Mucosa of rectum (tissue), 2 donors: ENCODE data around the gene CDKAL1.
"Not testable (repeated sequence)": the region's sequence is repeated elsewhere in the genome, so short reads cannot be mapped to it uniquely, and the experiment has no call there.

ENCODE experiments used
- H3K27ac ChIP-seq, 2 donors: one replicate each; pipeline ENCODE4 v1.7.0; 2013; ENCODE audit warnings: inconsistent platforms in 2 of 2, low read depth in 2 of 2, low read length in 2 of 2
- H3K27me3 ChIP-seq, 2 donors: one replicate each; pipeline ENCODE4 v1.7.0; 2013; ENCODE audit warnings: low read length in 2 of 2; ENCODE audit not compliant: control insufficient read depth in 2 of 2, insufficient read depth in 2 of 2
- H3K36me3 ChIP-seq, 2 donors: one replicate each; pipeline ENCODE4 v1.7.0; 2013; ENCODE audit warnings: low read length in 2 of 2; ENCODE audit not compliant: control insufficient read depth in 2 of 2, insufficient read depth in 2 of 2
- H3K4me1 ChIP-seq, 2 donors: one replicate each; pipeline ENCODE4 v1.7.0; 2013; ENCODE audit warnings: low read length in 2 of 2, mild to moderate bottlenecking in 1 of 2; ENCODE audit not compliant: control insufficient read depth in 2 of 2, insufficient read depth in 2 of 2
- H3K4me3 ChIP-seq, 2 donors: one replicate each; pipeline ENCODE4 v1.7.0; 2013; ENCODE audit warnings: low read length in 2 of 2
- H3K9ac ChIP-seq, 2 donors: one replicate each; pipeline ENCODE4 v1.7.0; 2013; ENCODE audit warnings: low read length in 2 of 2, low read depth in 1 of 2, mild to moderate bottlenecking in 1 of 2
- H3K9me3 ChIP-seq, 2 donors: one replicate each; pipeline ENCODE4 v1.7.0; 2013; ENCODE audit warnings: low read length in 2 of 2; ENCODE audit not compliant: control insufficient read depth in 2 of 2
- donor health status: healthy.
- donor health status: Normal muscosa, but diverticular disease.

Gene CDKAL1

GRCh38 chr6:20831251-20831650, 297.0 kb downstream of the CDKAL1 start:
- H3K36me3 ChIP-seq: not testable (repeated sequence)

GRCh38 chr6:20833881-20834515, 299.7 kb downstream of the CDKAL1 start:
- Histone ChIP-seq H3K36me3 (no peaks in the 10 kb centered on the region), H3K9ac (no peak overlapping the region), H3K9me3 (no peaks in the 10 kb centered on the region), H3K4me1 (no peaks in the 10 kb centered on the region), H3K27ac (no peak overlapping the region), H3K4me3 (no peak overlapping the region), H3K27me3 (no peaks in the 10 kb centered on the region)

More at GRCh38 chr6:20831251-20831650, 297.0 kb downstream of the CDKAL1 start:
- H3K4me3 ChIP-seq, H3K27ac ChIP-seq, H3K27me3 ChIP-seq, H3K4me1 ChIP-seq, H3K9ac ChIP-seq, H3K9me3 ChIP-seq: not testable (repeated sequence)

GRCh38 chr6:20835315-20836010, 301.2 kb downstream of the CDKAL1 start:
- Histone ChIP-seq H3K4me3 (no peak overlapping the region), H3K9ac (no peak overlapping the region), H3K27ac (no peak overlapping the region), H3K27me3 (no peaks in the 10 kb centered on the region), H3K36me3 (no peaks in the 10 kb centered on the region), H3K9me3 (no peaks in the 10 kb centered on the region), H3K4me1 (no peaks in the 10 kb centered on the region)

GRCh38 chr6:20837189-20837588, 302.9 kb downstream of the CDKAL1 start:
- Histone ChIP-seq H3K9ac (no peak overlapping the region), H3K4me3 (no peak overlapping the region), H3K4me1 (no peaks in the 10 kb centered on the region), H3K27me3 (no peaks in the 10 kb centered on the region), H3K36me3 (no peaks in the 10 kb centered on the region), H3K27ac (no peak overlapping the region), H3K9me3 (no peaks in the 10 kb centered on the region)

- H3K36me3 ChIP-seq: no peaks in the 10 kb centered on the region
- H3K9ac ChIP-seq: no peak overlapping the region
- H3K27me3 ChIP-seq: no peaks in the 10 kb centered on the region
- H3K27ac ChIP-seq: no peak overlapping the region
- no peak overlapping the region for H3K4me3 ChIP-seq
- H3K9me3 ChIP-seq: no peaks in the 10 kb centered on the region
- no peaks in the 10 kb centered on the region for H3K4me1 ChIP-seq
Observed at GRCh38 chr6:20838113-20838512, 303.9 kb downstream of the CDKAL1 start.

- Histone ChIP-seq H3K9ac (no peak overlapping the region), H3K4me1 (no peaks in the 10 kb centered on the region), H3K27me3 (no peaks in the 10 kb centered on the region), H3K4me3 (no peak overlapping the region), H3K9me3 (no peaks in the 10 kb centered on the region), H3K27ac (no peak overlapping the region), H3K36me3 (no peaks in the 10 kb centered on the region)
Observed at GRCh38 chr6:20839630-20840029, 305.4 kb downstream of the CDKAL1 start.

GRCh38 chr6:20840675-20841074, 306.4 kb downstream of the CDKAL1 start:
- H3K4me1 ChIP-seq: no peaks in the 10 kb centered on the region
- H3K27ac ChIP-seq: no peak overlapping the region
- no peaks in the 10 kb centered on the region for H3K36me3 ChIP-seq
- no peaks in the 10 kb centered on the region for H3K27me3 ChIP-seq
- no peak overlapping the region for H3K9ac ChIP-seq
- H3K9me3 ChIP-seq: no peaks in the 10 kb centered on the region
- no peak overlapping the region for H3K4me3 ChIP-seq

GRCh38 chr6:20841806-20842205, 307.5 kb downstream of the CDKAL1 start:
- Histone ChIP-seq H3K4me3 (no peak overlapping the region), H3K27ac (no peak overlapping the region), H3K9ac (no peak overlapping the region), H3K4me1 (no peaks in the 10 kb centered on the region), H3K27me3 (no peaks in the 10 kb centered on the region), H3K9me3 (no peaks in the 10 kb centered on the region), H3K36me3 (no peaks in the 10 kb centered on the region)

- no peak overlapping the region for H3K9ac ChIP-seq
- H3K27me3 ChIP-seq: no peaks in the 10 kb centered on the region
Observed at GRCh38 chr6:20845592-20845991, 311.3 kb downstream of the CDKAL1 start.

GRCh38 chr6:20846602-20847028, 312.4 kb downstream of the CDKAL1 start:
- Histone ChIP-seq H3K4me3 (no peak overlapping the region), H3K4me1 (no peaks in the 10 kb centered on the region), H3K27ac (no peak overlapping the region), H3K27me3 (no peaks in the 10 kb centered on the region), H3K36me3 (no peaks in the 10 kb centered on the region), H3K9me3 (no peaks in the 10 kb centered on the region), H3K9ac (no peak overlapping the region)

More at GRCh38 chr6:20845592-20845991, 311.3 kb downstream of the CDKAL1 start:
- H3K4me3 ChIP-seq: no peak overlapping the region
- no peaks in the 10 kb centered on the region for H3K36me3 ChIP-seq
- no peaks in the 10 kb centered on the region for H3K9me3 ChIP-seq
- no peak overlapping the region for H3K27ac ChIP-seq
- no peaks in the 10 kb centered on the region for H3K4me1 ChIP-seq
